Mononuclear cell (primary cell): ENCODE data around the gene LRRC8D. TPM values are rescaled to one million over a fixed set of nuclear protein-coding genes. Genes with fewer than 3 reads are reported as not detected.
"Not testable (repeated sequence)": the region's sequence is repeated elsewhere in the genome, so short reads cannot be mapped to it uniquely, and the experiment has no call there.

Experiments
- H3K27me3 ChIP-seq: 2 replicates; pipeline ENCODE4 v1.6.0; 2011; ENCODE audit warnings: low read length, control low read depth; ENCODE audit not compliant: insufficient read depth
- H3K4me1 ChIP-seq: 2 replicates; pipeline ENCODE4 v1.5.1; 2011; ENCODE audit warnings: mild to moderate bottlenecking, low read length, control low read depth; ENCODE audit not compliant: insufficient read depth
- H3K4me3 ChIP-seq: 2 replicates; pipeline ENCODE4 v1.5.1; 2011; ENCODE audit warnings: mild to moderate bottlenecking, low read length, moderate library complexity
- H3K9me3 ChIP-seq: 2 replicates; pipeline ENCODE4 v1.5.1; 2011; ENCODE audit warnings: low read depth, mild to moderate bottlenecking, control low read depth, low read length
- total RNA-seq: library from RNA; depleted of rRNA; stranded (reverse); fragments of >200 nt; gene quantifications from one replicate; pipeline ENCODE4 v1.2.3, GENCODE V29; 2012

Gene LRRC8D
- total RNA-seq, 1 donor: 19.6 TPM

GRCh38 chr1:89911191-89911991 is 90.6 kb downstream of the LRRC8D start:
- no peaks in the 10 kb centered on the region for H3K27me3 ChIP-seq
- no peaks in the 10 kb centered on the region for H3K9me3 ChIP-seq
- no peak overlapping the region for H3K4me3 ChIP-seq
- H3K4me1 ChIP-seq: peaks cover 25% of the 10 kb centered on the region

- no peaks in the 10 kb centered on the region for H3K27me3 ChIP-seq
- H3K4me3 ChIP-seq: no peak overlapping the region
- no peaks in the 10 kb centered on the region for H3K9me3 ChIP-seq
- peaks cover 19% of the 10 kb centered on the region for H3K4me1 ChIP-seq
Measured at GRCh38 chr1:89912073-89912472, 91.2 kb downstream of the LRRC8D start.

- H3K9me3 ChIP-seq: no peaks in the 10 kb centered on the region
- no peak overlapping the region for H3K4me3 ChIP-seq
- no peaks in the 10 kb centered on the region for H3K27me3 ChIP-seq
- H3K4me1 ChIP-seq: peaks cover 6% of the 10 kb centered on the region
Measured at GRCh38 chr1:89913353-89914095, 92.7 kb downstream of the LRRC8D start.

GRCh38 chr1:89917353-89917752 is 96.5 kb downstream of the LRRC8D start:
- Histone ChIP-seq H3K4me1 (no peaks in the 10 kb centered on the region), H3K27me3 (no peaks in the 10 kb centered on the region), H3K4me3 (no peak overlapping the region), H3K9me3 (no peaks in the 10 kb centered on the region)

GRCh38 chr1:89918127-89918793 is 97.4 kb downstream of the LRRC8D start:
- no peak overlapping the region for H3K4me3 ChIP-seq
- no peaks in the 10 kb centered on the region for H3K4me1 ChIP-seq
- H3K9me3 ChIP-seq: no peaks in the 10 kb centered on the region
- no peaks in the 10 kb centered on the region for H3K27me3 ChIP-seq

- H3K4me3 ChIP-seq: no peak overlapping the region
- H3K27me3 ChIP-seq: no peaks in the 10 kb centered on the region
- no peaks in the 10 kb centered on the region for H3K4me1 ChIP-seq
- H3K9me3 ChIP-seq: no peaks in the 10 kb centered on the region
Measured at GRCh38 chr1:89918794-89919155, 97.9 kb downstream of the LRRC8D start.

- Histone ChIP-seq H3K27me3 (no peaks in the 10 kb centered on the region), H3K9me3 (no peaks in the 10 kb centered on the region), H3K4me3 (no peak overlapping the region), H3K4me1 (no peaks in the 10 kb centered on the region)
Measured at GRCh38 chr1:89919174-89919573, 98.3 kb downstream of the LRRC8D start.

- H3K4me1 ChIP-seq: no peaks in the 10 kb centered on the region
- no peaks in the 10 kb centered on the region for H3K27me3 ChIP-seq
- H3K4me3 ChIP-seq: no peak overlapping the region
- no peaks in the 10 kb centered on the region for H3K9me3 ChIP-seq
Measured at GRCh38 chr1:89922911-89923310, 102.1 kb downstream of the LRRC8D start.

- H3K9me3 ChIP-seq: no peaks in the 10 kb centered on the region
- no peaks in the 10 kb centered on the region for H3K27me3 ChIP-seq
- H3K4me3 ChIP-seq: no peak overlapping the region
- no peaks in the 10 kb centered on the region for H3K4me1 ChIP-seq
Measured at GRCh38 chr1:89923517-89923916, 102.7 kb downstream of the LRRC8D start.

GRCh38 chr1:89924075-89924474 is 103.2 kb downstream of the LRRC8D start:
- H3K4me3 ChIP-seq, H3K4me1 ChIP-seq, H3K9me3 ChIP-seq, H3K27me3 ChIP-seq: not testable (repeated sequence)

GRCh38 chr1:89927049-89927448 is 106.2 kb downstream of the LRRC8D start:
- no peaks in the 10 kb centered on the region for H3K27me3 ChIP-seq
- H3K4me3 ChIP-seq: no peak overlapping the region
- no peaks in the 10 kb centered on the region for H3K4me1 ChIP-seq
- no peaks in the 10 kb centered on the region for H3K9me3 ChIP-seq

GRCh38 chr1:89927478-89927877 is 106.6 kb downstream of the LRRC8D start:
- H3K9me3 ChIP-seq: no peaks in the 10 kb centered on the region
- no peaks in the 10 kb centered on the region for H3K4me1 ChIP-seq

GRCh38 chr1:89928506-89928905 is 107.7 kb downstream of the LRRC8D start:
- no peaks in the 10 kb centered on the region for H3K4me1 ChIP-seq
- H3K9me3 ChIP-seq: no peaks in the 10 kb centered on the region
- H3K4me3 ChIP-seq: no peak overlapping the region
- no peaks in the 10 kb centered on the region for H3K27me3 ChIP-seq

More at GRCh38 chr1:89927478-89927877, 106.6 kb downstream of the LRRC8D start:
- Histone ChIP-seq H3K4me3 (no peak overlapping the region), H3K27me3 (no peaks in the 10 kb centered on the region)

GRCh38 chr1:89929467-89930063 is 108.7 kb downstream of the LRRC8D start:
- Histone ChIP-seq H3K4me3 (no peak overlapping the region), H3K9me3 (no peaks in the 10 kb centered on the region), H3K4me1 (no peaks in the 10 kb centered on the region), H3K27me3 (no peaks in the 10 kb centered on the region)

- Histone ChIP-seq H3K4me1 (no peaks in the 10 kb centered on the region), H3K4me3 (no peak overlapping the region), H3K27me3 (no peaks in the 10 kb centered on the region), H3K9me3 (no peaks in the 10 kb centered on the region)
Measured at GRCh38 chr1:89930579-89930978, 109.7 kb downstream of the LRRC8D start.
